OCI-LY7 (cell line): ENCODE results near the gene PCDHA8.

Experiments
- EZH2phosphoT487 ChIP-seq: fragments of 200-600 bp; sonication (generic); IDR thresholded peaks from 2 replicates; pipeline ENCODE4 v1.6.1; 2018; ENCODE audit warnings: low read depth, borderline replicate concordance, mild to moderate bottlenecking, mixed run types, antibody characterized with exemption, low read length, moderate library complexity, mixed read lengths
- TF ChIP-seq, protein P1 (sequence below): fragments of 200-600 bp; sonication (generic); conservative IDR thresholded peaks from 2 replicates; pipeline ENCODE4 v1.5.1; 2014; ENCODE audit warnings: mild to moderate bottlenecking, antibody characterized with exemption, low read length, moderate library complexity, mixed read lengths

DNA sequence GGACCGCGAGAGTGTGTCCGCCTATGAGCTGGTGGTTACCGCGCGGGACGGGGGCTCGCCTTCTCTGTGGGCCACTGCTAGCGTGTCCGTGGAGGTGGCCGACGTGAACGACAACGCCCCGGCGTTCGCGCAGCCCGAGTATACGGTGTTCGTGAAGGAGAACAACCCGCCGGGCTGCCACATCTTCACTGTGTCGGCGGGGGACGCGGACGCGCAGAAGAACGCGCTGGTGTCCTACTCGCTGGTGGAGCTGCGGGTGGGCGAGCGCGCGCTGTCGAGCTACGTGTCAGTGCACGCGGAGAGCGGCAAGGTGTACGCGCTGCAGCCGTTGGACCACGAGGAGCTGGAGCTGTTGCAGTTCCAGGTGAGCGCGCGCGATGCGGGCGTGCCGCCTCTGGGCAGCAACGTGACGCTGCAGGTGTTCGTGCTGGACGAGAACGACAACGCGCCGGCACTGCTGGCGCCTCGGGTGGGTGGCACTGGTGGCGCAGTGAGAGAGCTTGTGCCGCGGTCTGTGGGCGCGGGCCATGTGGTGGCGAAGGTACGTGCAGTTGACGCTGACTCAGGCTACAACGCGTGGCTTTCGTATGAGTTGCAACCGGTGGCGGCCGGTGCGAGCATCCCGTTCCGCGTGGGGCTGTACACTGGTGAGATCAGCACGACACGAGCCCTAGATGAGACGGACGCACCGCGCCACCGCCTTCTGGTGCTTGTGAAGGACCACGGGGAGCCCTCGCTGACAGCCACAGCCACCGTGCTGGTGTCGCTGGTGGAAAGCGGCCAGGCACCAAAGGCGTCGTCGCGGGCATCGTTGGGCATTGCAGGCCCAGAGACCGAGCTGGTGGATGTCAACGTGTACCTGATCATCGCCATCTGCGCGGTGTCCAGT, 5.1 kb upstream of the PCDHA8 start:
- TF ChIP-seq, protein P1, sequence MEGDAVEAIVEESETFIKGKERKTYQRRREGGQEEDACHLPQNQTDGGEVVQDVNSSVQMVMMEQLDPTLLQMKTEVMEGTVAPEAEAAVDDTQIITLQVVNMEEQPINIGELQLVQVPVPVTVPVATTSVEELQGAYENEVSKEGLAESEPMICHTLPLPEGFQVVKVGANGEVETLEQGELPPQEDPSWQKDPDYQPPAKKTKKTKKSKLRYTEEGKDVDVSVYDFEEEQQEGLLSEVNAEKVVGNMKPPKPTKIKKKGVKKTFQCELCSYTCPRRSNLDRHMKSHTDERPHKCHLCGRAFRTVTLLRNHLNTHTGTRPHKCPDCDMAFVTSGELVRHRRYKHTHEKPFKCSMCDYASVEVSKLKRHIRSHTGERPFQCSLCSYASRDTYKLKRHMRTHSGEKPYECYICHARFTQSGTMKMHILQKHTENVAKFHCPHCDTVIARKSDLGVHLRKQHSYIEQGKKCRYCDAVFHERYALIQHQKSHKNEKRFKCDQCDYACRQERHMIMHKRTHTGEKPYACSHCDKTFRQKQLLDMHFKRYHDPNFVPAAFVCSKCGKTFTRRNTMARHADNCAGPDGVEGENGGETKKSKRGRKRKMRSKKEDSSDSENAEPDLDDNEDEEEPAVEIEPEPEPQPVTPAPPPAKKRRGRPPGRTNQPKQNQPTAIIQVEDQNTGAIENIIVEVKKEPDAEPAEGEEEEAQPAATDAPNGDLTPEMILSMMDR: no peak
- TF ChIP-seq EZH2phosphoT487: no peak
